Measurements from ENCODE around the gene EXOC1L. TPM values are rescaled to one million over a fixed set of nuclear protein-coding genes. Genes with fewer than 3 reads are reported as not detected.

EXOC1L gene
- polyA plus RNA-seq, 3 donors = not detected

GRCh38 chr4:55794053-55794452, 25.5 kb upstream of the EXOC1L start:
- Histone ChIP-seq H3K27ac (ENCODE audit: low read depth in 1 of 2, low read length in 2 of 2) (no peak overlapping the region), H4K20me1 (ENCODE audit: insufficient read depth, low read length) (no peaks in the 10 kb centered on the region), H3K4me3 (replicated peaks in 1 of 3; ENCODE audit: low read depth in 2 of 3, low read length in 3 of 3) (no peak overlapping the region), H3K36me3 (replicated peaks in 1 of 2; ENCODE audit: control insufficient read depth in 1 of 2, insufficient read depth in 2 of 2, low read length in 2 of 2) (no peaks in the 10 kb centered on the region), H2AFZ (ENCODE audit: insufficient read depth, low read depth, low read length, poor library complexity, severe bottlenecking) (no peak overlapping the region), H3K9me3 (replicated peaks in 1 of 2; ENCODE audit: control insufficient read depth in 1 of 2, insufficient read depth in 1 of 2, low read length in 2 of 2) (peaks cover 0 to 8% of the 10 kb centered on the region in 2 donors), H3K4me1 (ENCODE audit: control insufficient read depth in 1 of 2, insufficient read depth in 2 of 2, low read length in 2 of 2) (no peaks in the 10 kb centered on the region), H3K4me2 (replicated peaks; ENCODE audit: extremely low read depth, low read length, poor library complexity, severe bottlenecking) (no peak overlapping the region), H3K27me3 (ENCODE audit: control insufficient read depth in 2 of 2, insufficient read depth in 2 of 2, low read length in 2 of 2) (peaks cover 21 to 35% of the 10 kb centered on the region in 2 donors), H3K79me2 (ENCODE audit: insufficient read depth, low read length) (no peaks in the 10 kb centered on the region), H3K9ac (ENCODE audit: insufficient read depth, low read length, poor library complexity, severe bottlenecking) (no peak overlapping the region)
- intact Hi-C loops (cut with micrococcal nuclease) = no loop called here
- Mint-ChIP-seq H3K4me3 (peak overlapping the region in 1 of 2 donors; percentile 59), H3K4me1 (peaks cover 2% of the 10 kb centered on the region), H3K9me3 (peaks cover 1 to 12% (median 9%) of the 10 kb centered on the region in 7 donors), H3K27me3 (ENCODE audit: low read depth in 3 of 3) (peaks cover 16 to 40% (median 28%) of the 10 kb centered on the region in 3 donors), H3K27ac (no peak overlapping the region), H3K36me3 (no peaks in the 10 kb centered on the region)
- DNase-seq = no peak
- 58% methylated on average over 23 of the region's 23 CpGs for WGBS (ENCODE audit: insufficient coverage)
- TF ChIP-seq CTCF (IDR thresholded peaks at IDR 0.05) = no peak

GRCh38 chr4:55795341-55795740, 24.2 kb upstream of the EXOC1L start:
- Histone ChIP-seq H3K9me3 (replicated peaks in 1 of 2; ENCODE audit: control insufficient read depth in 1 of 2, insufficient read depth in 1 of 2, low read length in 2 of 2) (peaks cover 0 to 8% of the 10 kb centered on the region in 2 donors), H3K4me3 (replicated peaks in 1 of 3; ENCODE audit: low read depth in 2 of 3, low read length in 3 of 3) (no peak overlapping the region), H3K36me3 (replicated peaks in 1 of 2; ENCODE audit: control insufficient read depth in 1 of 2, insufficient read depth in 2 of 2, low read length in 2 of 2) (no peaks in the 10 kb centered on the region), H3K27me3 (ENCODE audit: control insufficient read depth in 2 of 2, insufficient read depth in 2 of 2, low read length in 2 of 2) (peaks cover 21 to 35% of the 10 kb centered on the region in 2 donors), H3K79me2 (ENCODE audit: insufficient read depth, low read length) (no peaks in the 10 kb centered on the region), H3K27ac (ENCODE audit: low read depth in 1 of 2, low read length in 2 of 2) (no peak overlapping the region), H3K4me1 (ENCODE audit: control insufficient read depth in 1 of 2, insufficient read depth in 2 of 2, low read length in 2 of 2) (no peaks in the 10 kb centered on the region), H4K20me1 (ENCODE audit: insufficient read depth, low read length) (no peaks in the 10 kb centered on the region), H3K9ac (ENCODE audit: insufficient read depth, low read length, poor library complexity, severe bottlenecking) (no peak overlapping the region), H3K4me2 (replicated peaks; ENCODE audit: extremely low read depth, low read length, poor library complexity, severe bottlenecking) (no peak overlapping the region), H2AFZ (ENCODE audit: insufficient read depth, low read depth, low read length, poor library complexity, severe bottlenecking) (no peak overlapping the region)
- H3K9me3 Mint-ChIP-seq = peaks cover 1 to 12% (median 9%) of the 10 kb centered on the region in 7 donors
- peaks cover 2% of the 10 kb centered on the region for H3K4me1 Mint-ChIP-seq
- peaks cover 16 to 39% (median 28%) of the 10 kb centered on the region in 3 donors for H3K27me3 Mint-ChIP-seq (ENCODE audit: low read depth in 3 of 3)
- H3K4me3 Mint-ChIP-seq = no peak overlapping the region
- no peak overlapping the region for H3K27ac Mint-ChIP-seq
- H3K36me3 Mint-ChIP-seq = no peaks in the 10 kb centered on the region
- WGBS (ENCODE audit: insufficient coverage) = no CpG with 5 or more reads among the region's 1 CpG
- TF ChIP-seq CTCF (IDR thresholded peaks at IDR 0.05) = no peak
- intact Hi-C loops (cut with micrococcal nuclease) = no loop called here
- no peak for DNase-seq

All from CD14-positive monocyte (primary cell).